GM21825 (cell line): ENCODE measurements around the gene COLEC12.

Experiments
- ATAC-seq: cut with Tn5 transposase; IDR thresholded peaks from one replicate; pipeline ENCODE4 v1.9.1; 2021; ENCODE audit warnings: mild to moderate bottlenecking, moderate library complexity; ENCODE audit not compliant: unreplicated experiment

Gene COLEC12

DNA sequence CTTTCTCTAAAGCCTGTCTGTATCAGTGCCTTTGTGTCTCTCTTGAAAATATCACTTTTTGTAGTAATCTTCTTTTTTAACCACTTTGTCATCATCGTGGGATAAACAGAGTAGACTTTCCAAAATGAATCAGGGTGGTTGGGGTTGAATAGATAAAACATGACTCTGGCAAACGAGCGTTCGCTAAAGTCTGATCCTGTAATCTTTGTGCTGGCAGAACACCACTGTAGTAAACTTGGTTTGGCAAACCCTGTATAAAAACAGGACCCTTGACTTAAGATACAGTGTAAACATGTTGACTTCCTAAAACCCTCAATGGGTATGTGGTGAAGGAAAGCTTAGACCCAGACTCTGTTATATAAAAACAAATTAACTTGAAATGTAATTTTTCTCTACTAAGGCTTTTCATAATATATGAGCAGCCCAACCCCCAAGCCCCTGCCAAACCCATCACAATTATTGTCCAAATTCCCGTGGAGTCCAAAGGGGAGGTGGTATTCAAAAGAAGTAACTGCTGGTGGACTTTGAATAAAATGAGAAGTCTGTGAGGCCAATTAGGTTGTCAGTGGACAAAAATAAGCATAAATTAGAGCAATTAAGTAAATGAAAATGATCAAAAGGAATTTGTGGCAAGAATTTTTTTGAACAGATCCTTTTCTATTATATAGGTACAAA lies 52.2 kb downstream of the COLEC12 start:
- ATAC-seq = no peak

DNA sequence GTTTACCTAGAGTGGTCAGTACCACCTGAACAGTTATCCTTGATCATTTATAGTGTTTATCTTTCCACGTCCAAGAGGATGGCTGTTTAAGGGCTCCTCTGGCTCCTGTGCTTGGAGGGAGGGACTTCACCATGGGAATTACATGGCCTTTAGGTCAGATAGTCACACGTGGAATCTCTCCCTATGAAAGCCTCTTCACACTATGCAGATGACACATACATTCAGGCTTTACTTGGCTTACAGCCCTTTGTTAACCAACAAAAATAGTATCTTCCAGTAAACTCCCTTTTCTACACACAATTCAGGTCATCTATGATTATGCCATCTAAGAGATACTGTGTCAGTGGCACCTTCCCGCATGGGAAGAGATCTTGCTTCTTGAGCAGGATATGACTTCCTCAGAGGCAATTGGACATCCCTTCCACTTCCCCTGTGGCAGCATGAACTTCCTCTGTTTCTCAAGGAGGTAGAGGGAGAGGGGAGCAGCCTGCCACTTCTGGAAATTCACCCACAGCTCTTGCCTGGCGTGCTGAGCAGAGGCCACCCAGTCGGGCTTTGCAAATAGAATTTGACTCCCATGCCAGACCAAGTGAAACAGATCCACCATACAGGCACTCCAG lies 53.5 kb downstream of the COLEC12 start:
- ATAC-seq = no peak

DNA sequence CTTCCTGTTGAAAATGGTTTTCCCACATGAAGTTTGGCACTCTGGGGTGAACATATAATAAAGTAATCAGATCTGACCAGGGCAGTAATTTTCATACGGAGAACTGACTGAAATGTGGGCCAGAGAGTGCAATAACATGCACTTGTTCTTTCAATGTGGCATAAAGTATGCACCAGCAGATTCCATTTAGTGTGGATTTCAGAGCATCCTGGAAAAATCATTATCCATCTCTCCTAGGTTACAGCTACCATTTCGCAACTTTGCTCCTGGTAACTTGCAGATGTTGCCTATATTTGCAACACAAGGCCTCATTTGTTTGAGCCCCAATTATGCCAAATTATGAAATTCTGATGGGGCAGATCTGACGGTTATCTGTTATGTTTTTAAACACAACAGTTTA lies 55.4 kb downstream of the COLEC12 start:
- no peak for ATAC-seq

DNA sequence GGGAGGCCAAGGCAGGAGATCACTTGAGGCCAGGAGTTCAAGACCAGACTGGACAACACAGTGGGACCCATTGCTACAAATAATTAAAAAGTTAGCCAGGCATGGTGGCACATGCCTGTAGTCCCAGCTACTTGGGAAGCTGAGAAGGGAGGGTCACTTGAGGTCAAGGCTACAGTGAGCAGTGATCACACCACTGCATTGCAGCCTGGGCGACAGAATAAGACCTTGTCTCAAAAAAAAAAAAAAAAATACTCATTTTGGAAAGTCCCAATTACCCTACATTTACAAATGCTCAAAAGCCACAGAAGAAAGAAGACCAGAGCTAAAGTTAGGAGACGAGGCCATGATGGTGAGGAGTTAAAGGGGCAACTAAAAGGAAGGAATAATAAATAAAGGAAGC lies 61.9 kb downstream of the COLEC12 start:
- ATAC-seq = no peak

DNA sequence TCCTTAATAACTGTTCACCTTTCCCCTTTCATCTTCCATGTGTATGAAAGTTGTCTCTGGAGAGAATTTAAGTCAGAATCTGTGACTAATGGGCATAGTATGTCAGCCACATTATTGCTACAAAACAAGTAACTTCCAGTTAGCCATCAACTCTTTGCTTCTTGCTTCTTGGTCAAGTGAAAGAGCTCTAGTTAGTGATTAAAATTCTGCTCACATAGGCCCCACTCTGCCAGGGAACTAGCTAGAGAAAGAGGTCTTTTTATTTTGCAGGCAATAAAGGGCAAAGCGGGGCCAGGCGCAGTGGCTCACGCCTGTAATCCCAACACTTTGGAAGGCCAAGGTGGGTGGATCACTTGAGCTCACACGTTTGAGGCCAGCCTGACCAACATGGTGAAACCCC lies 64.6 kb downstream of the COLEC12 start:
- ATAC-seq = no peak

DNA sequence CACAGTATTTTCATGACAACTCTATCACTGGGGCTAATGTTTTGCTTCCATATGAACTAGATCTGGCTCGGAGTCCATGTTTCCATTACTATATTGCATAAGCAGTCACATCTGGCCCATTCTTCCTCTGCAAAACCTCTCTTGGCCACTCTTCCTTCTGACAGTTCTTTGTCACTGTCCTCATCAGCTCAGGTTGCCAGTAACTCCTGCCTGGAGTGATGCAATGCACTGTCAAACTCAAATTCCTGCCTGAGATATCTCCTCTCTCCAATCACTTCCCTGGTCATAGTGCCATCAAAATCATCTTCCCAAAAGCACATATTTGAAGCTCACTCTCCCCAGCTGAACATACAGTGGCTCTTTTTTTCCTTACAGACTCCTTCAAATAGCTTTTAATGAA lies 66.1 kb downstream of the COLEC12 start:
- ATAC-seq = no peak

DNA sequence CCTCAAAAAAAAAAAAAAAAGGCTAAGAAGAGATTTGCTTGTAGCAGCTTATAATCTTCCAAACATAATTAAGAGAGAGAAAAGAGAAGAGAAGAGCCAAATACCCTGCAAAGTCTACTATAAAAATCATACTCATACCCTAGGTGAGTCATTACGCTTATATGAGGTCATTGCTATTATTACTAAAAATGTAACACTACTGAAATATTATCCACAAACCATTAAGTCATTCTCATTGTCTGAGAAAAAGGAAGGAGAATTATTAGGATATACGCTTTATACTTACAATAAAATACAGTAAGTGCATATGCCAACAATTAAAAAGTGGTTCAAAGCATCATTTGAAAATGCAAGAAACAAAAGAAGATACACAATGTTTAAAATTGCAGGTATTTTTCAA lies 66.5 kb downstream of the COLEC12 start:
- ATAC-seq = no peak

DNA sequence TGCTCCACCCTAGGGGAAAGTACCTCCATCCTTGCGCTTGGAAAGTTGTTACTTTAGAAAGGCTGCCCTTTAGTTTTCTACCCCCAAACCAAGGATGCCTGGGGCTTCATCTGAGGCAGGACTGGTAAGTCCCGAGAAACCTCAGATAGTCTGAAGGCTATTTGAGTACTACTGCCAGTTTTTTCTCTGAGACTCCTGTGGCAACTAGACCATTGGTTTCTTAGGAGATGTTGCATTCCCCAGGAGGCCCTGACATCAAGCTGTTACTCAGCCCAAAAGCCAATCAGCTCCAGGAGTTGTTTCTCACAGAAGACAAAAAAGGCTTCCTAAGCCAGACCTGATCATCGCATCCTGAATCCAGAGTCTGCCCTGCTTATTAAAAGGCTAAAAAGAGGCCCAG lies 67.2 kb downstream of the COLEC12 start:
- no peak for ATAC-seq

DNA sequence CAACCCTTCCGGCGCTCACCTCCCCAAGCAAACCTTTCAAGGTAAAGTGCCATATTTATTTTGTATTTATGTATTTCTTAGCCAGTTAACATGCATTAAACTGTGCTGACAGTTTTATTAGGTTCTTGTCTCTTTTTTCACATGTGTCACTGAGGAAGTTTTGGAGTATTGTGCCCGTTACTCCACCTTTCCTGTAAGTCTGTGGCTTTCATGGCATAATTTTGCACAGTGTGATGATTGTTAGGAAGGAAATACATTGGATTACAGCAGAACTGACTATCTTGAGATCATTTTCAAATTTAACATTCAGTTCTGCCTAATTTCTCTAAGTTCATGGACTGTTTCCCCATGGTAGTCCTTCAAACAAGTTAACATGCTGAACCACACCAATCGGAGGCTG lies 67.7 kb downstream of the COLEC12 start:
- no peak for ATAC-seq

DNA sequence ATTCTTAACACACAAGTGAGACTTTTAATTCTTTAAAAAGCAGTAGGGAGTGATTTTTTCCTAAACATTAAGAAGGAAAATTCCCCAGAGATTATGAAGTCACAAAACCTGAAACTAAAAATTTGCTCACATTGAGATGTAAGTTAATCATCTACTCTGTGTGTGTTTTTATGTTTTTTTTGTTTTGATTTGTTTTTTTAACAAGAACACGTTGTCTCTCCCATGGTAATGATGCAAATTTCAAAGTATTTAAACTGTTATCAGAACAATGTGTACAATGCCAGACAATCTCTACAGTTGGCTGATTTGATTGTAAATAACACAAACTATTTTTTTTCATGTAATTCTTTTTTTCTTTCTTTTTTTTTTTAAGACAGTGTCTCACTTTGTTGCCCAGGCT lies 71.5 kb downstream of the COLEC12 start:
- no peak for ATAC-seq

DNA sequence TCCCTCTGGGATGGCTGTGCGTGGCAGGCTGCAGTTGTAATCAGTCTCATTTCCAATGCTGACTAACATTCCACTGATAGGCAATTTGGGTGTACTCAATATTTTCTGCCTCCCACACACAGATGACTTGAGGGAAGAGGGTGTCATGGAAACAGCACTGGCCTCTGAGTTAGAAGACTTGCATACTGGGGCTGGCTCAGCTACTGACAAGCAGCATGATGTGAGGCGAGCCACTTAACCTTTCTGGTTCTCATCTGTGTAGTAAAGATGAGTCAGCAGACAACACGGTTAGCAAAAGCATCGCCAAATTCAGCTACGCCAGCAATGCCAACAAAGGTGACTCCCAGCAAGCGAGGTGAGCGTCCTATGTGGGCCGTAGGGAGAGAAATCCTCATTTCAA lies 73.5 kb downstream of the COLEC12 start:
- no peak for ATAC-seq

DNA sequence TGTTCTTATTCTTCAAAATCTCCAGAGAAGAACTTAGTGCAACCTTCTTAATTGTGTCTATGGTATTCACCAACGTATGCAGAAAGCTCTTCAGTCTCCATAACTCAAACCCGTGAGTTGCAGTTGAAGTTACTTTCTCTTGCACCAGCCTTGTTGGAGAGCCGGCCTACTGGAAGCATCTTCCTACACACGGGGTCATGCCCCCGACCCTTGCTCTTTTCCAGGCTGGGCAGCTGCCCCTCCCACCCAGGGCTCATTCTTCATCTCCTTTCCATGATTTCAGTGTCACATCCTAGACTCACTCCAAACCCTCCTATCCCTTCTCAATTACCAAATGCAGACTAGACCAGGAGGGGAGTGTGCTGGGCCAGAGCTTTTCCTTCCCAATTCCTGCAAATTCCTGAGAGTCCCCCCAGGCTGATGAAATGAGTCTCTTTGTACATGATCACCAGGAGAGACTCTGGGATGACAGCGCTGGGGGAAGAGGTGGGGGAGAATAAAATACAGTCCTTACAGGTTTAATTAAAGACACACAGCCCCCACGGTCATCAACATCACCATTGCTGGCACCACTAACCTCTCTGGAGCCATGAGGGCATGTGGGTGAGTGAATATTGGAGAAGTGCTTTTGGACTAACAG lies 75.3 kb downstream of the COLEC12 start:
- no peak for ATAC-seq

DNA sequence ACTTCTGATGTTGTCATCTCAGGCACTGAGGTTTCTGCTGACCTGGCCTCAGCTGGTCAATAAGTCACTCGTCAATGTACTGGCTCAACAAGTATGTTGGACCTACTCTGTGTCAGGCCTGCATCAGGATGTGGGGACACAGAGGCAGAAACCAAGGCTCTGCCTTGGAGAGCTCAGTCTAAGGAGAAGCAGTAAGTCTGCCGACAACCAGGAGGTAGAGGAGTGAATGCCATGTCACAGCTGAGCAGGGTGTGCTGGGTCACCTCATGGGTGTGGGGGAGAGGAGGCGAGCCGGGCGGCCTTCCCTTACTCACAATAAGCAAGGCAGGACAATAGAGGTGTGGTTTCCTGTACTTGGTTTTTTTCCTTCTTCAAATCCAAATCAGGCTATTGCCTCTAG lies 75.8 kb downstream of the COLEC12 start:
- no peak for ATAC-seq

DNA sequence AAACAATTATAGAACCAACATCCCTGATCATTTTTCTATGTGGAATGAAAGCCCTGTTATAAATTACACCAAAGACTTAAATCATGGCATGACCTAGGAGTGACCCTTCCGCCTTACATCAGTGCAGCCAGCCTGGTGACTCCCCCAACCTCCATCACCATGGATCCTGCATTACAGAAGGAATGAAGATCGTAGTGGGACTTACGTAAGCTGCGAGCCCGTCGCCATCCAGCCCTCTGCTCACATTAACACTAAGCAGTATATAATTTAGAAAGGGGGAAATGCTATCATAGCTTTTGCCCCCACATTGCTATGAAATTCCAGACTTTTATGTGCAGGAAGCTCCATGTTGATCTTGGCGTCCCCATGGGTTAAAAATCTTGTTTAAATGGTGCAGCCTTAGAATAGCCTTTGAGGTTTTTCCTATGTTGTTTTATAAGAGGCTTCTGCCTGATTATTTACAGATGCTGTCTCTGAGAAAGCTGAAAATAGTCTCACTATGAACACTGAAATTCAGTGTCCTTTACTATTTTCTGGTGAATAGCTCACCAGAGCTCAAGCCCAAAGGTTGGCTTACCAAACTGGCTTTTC lies 76.3 kb downstream of the COLEC12 start:
- no peak for ATAC-seq

DNA sequence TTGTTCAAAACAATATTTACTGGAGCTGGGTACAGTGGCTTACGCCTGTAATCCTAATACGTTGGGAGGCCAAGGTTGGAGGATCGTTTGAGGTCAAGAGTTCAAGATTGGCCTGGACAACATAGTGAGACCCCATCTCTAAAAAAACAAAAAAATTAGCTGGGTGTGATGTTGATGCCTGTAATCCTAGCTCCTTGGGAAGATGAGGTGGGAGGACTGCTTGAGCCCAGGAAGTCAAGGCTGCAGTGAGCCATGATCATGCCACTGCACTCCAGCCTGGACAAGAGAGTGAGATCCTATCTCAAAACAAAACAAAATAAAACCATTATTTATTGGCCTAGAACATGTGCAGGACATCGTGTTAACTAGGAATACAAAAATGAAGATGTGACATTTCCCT lies 77.5 kb downstream of the COLEC12 start:
- ATAC-seq = no peak

DNA sequence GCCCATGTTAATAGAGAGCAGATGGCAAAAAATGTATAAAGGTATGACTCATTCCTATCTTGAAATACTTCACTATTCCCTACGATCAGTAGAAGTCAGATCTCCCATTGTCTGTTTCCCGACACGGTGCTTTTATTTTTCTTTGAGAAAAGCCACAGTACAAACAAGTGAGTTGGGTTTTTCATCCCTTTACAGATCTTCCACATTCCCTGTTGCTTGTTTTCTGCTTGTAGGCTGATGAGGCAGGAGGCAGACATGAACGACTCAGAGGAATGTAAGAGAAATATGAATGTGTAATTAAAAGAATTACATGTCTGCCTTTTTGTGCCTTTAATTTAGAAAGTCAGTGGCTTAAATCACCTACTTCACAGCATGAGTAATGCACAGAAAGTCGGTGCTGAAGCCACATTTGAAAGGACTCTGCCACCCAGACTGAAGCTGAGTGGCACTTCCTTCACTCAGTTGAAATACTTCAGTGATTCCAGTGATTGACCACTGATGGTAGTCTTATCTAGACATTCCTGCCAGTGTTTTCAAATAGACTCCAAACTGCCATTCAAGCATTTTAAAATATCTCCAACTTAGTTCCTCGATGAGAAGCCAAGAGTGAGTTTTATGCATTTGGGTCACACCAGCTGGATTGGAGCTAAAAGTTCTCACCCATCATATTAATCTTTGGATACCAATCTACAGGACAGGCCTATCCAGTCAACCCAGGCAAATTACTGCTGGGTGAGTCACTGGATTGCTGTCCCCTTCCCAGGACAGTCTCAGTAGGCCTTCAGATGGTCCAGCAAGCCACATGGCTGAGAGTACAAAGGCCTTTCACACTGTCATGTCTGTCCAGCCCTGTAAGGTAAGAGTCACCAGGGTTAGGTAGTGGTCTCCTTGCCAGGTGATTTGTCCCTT lies 79.0 kb downstream of the COLEC12 start:
- no peak for ATAC-seq

DNA sequence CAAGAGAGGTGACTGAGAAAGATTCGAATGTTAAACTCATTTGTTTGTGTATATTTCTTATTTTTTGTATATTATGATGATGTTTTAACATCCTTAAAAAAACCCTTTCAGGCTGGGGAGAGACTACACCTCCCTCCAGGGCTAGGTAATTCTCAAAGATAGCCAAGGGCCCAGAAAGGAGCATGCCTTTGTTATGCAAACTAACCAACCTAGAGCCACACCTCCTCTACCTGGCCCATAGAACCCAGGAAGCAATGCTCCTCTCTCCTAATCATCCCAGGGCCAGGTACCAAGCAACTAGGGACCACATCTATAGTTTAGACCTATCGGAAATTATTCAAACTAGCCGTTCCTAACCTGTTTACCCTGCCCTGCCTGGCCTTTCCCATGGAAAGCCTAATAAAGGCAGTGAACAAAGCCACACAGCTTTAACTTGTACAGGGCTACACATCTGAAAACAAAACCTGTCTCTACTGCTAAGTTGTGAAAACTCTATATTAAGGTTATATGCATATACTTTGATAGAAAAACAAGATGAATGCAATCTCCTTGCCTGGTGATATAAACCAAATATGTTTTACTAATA lies 79.7 kb downstream of the COLEC12 start:
- ATAC-seq = no peak

DNA sequence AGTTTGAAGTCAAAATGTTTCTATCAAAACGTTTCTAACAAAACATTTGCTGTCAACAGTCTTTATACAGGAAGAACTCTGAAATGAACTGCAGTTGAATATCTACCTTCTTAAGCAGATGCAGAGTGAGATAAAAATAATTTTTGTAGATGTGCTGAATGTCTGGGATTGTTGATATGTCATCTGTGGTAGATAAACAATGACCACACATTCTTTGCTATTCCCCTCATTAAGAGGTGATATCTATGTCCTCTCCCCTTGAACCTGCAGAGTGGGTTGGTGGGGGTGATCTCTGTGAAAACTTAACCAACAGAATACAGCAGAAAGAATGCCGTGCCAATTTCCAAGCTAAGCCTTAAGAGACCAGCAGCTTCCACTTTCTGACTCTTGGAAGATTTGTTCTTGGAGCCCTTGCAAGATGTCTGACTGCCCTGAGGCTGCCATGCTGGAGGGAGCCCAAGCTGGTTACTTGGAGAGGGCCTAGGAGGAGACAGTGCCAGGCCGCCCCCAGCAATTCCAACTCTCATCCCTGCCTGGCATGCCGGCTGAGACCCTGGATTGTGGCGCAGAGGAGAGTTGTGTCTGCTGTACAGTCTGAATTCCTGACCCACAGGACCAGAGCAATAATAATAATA lies 80.8 kb downstream of the COLEC12 start:
- no peak for ATAC-seq

DNA sequence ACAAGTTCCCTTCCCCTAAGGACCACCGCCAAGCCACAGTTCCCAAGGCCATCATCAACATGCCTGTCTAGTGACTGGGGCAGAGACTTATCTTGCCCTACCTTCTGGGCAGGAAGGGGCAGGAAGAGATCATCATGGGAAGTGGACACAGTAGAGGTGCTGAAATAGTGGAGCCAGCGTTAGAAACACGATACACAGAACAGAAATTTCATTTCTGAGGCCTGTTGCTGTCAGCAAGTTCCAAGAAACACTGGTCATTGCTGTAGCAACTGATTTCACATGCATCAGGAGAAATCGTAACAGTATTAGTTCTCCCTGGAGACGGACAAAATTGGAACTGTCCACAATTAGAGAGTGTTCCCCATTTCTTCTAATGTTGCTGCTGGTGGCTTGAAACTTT lies 83.0 kb downstream of the COLEC12 start:
- ATAC-seq = no peak

DNA sequence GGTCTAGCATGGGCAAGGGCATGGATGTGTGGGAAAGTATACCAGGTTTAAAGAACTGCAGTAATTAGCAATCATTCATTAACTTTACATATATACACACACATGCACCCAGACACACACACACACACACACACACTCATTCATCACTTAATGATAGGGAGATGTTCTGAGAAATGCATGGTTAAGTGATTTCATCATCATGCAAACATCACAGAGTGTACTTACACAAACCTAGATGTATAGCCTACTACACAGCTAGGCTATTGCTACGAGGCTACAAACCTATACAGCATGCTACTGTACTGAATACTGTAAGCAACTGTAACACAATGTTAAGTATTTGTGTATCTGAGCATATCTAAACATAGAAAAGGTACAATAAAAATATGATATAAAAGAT lies 83.6 kb downstream of the COLEC12 start:
- ATAC-seq = no peak
